Mesenchymal stem cell (in vitro differentiated cells and primary cell): ENCODE measurements around the gene ATRAID.

Source experiments
- DNase-seq: peaks from one replicate; pipeline ENCODE4 v3.0.0-alpha.2; 2013
- H2AFZ ChIP-seq: one replicate; pipeline ENCODE4 v1.6.1; 2013; ENCODE audit warnings: low read depth, mild to moderate bottlenecking, control low read depth, inconsistent platforms, low read length, moderate library complexity
- H2AK5ac ChIP-seq: 2 replicates; pipeline ENCODE4 v1.6.1; 2013; ENCODE audit warnings: low read length, moderate library complexity, mild to moderate bottlenecking, inconsistent platforms; ENCODE audit not compliant: severe bottlenecking
- H2BK120ac ChIP-seq: one replicate; pipeline ENCODE4 v1.6.1; 2013; ENCODE audit warnings: low read depth, mild to moderate bottlenecking, inconsistent platforms, low read length, moderate library complexity
- H2BK12ac ChIP-seq, 2 experiments: one replicate each; pipeline ENCODE4 v1.6.1; 2013; ENCODE audit warnings: inconsistent platforms in 2 of 2, low read length in 2 of 2, mild to moderate bottlenecking in 2 of 2, moderate library complexity in 2 of 2, control low read depth in 1 of 2
- H2BK15ac ChIP-seq: one replicate; pipeline ENCODE4 v1.6.1; 2013; ENCODE audit warnings: mild to moderate bottlenecking, low read depth, inconsistent platforms; ENCODE audit not compliant: poor library complexity, severe bottlenecking
- H2BK5ac ChIP-seq: 2 replicates; pipeline ENCODE4 v1.6.1; 2013; ENCODE audit warnings: low read depth, mild to moderate bottlenecking, low read length, control low read depth, inconsistent platforms; ENCODE audit not compliant: poor library complexity, severe bottlenecking
- H3K14ac ChIP-seq, 2 experiments: one replicate each; pipeline ENCODE4 v1.6.1; 2013; ENCODE audit warnings: inconsistent platforms in 2 of 2, low read length in 2 of 2, control low read depth in 1 of 2, mild to moderate bottlenecking in 1 of 2, moderate library complexity in 1 of 2
- H3K18ac ChIP-seq, 2 experiments: one replicate each; pipeline ENCODE4 v1.6.1; 2013; ENCODE audit warnings: inconsistent platforms in 2 of 2, low read length in 2 of 2, control low read depth in 1 of 2, low read depth in 1 of 2, mild to moderate bottlenecking in 1 of 2
- H3K23ac ChIP-seq, 2 experiments: one replicate each; pipeline ENCODE4 v1.6.1; 2013; ENCODE audit warnings: inconsistent platforms in 2 of 2, low read length in 2 of 2, mild to moderate bottlenecking in 2 of 2, moderate library complexity in 2 of 2, control low read depth in 1 of 2
- H3K27ac ChIP-seq: 2 replicates; pipeline ENCODE4 v1.5.1; 2013; ENCODE audit warnings: mild to moderate bottlenecking, moderate library complexity, low read length, control low read depth, inconsistent platforms; ENCODE audit not compliant: poor library complexity, severe bottlenecking
- H3K27me3 ChIP-seq, 2 experiments: 2 replicates each; pipeline versions ENCODE4 v1.6.1 to v1.7.0; 2013; ENCODE audit warnings: low read length in 2 of 2, mild to moderate bottlenecking in 2 of 2, moderate library complexity in 2 of 2, control low read depth in 1 of 2, inconsistent platforms in 1 of 2; ENCODE audit not compliant: control insufficient read depth in 1 of 2, insufficient read depth in 1 of 2
- H3K36me3 ChIP-seq, 2 experiments: 2 replicates each; pipeline versions ENCODE4 v1.6.1 to v1.7.0; 2013; ENCODE audit warnings: low read length in 2 of 2, control low read depth in 1 of 2, inconsistent platforms in 1 of 2, low read depth in 1 of 2, mild to moderate bottlenecking in 1 of 2; ENCODE audit not compliant: insufficient read depth in 2 of 2, control insufficient read depth in 1 of 2
- H3K4ac ChIP-seq, 2 experiments: one replicate each; pipeline ENCODE4 v1.6.1; 2013; ENCODE audit warnings: inconsistent platforms in 2 of 2, low read length in 2 of 2, mild to moderate bottlenecking in 2 of 2, moderate library complexity in 2 of 2, control low read depth in 1 of 2, low read depth in 1 of 2
- H3K4me1 ChIP-seq: 2 replicates; pipeline ENCODE4 v1.6.1; 2013; ENCODE audit warnings: low read depth, low read length, control low read depth; ENCODE audit not compliant: control insufficient read depth, insufficient read depth
- H3K4me2 ChIP-seq: 2 replicates; pipeline ENCODE4 v1.6.1; 2013; ENCODE audit warnings: low read length, mild to moderate bottlenecking, inconsistent platforms; ENCODE audit not compliant: poor library complexity, severe bottlenecking
- H3K4me3 ChIP-seq, 2 experiments: 2 replicates each; pipeline versions ENCODE4 v1.5.1 to v1.7.0; 2013; ENCODE audit warnings: low read length in 2 of 2, mild to moderate bottlenecking in 2 of 2, control low read depth in 1 of 2, low read depth in 1 of 2; ENCODE audit not compliant: insufficient read depth in 1 of 2
- H3K79me1 ChIP-seq: replicated peaks from 2 replicates; pipeline ENCODE4 v1.6.1; 2013; ENCODE audit warnings: mild to moderate bottlenecking, control low read depth, low read length, inconsistent platforms; ENCODE audit not compliant: poor library complexity, severe bottlenecking
- H3K9ac ChIP-seq: 2 replicates; pipeline ENCODE4 v1.7.0; 2013; ENCODE audit warnings: mild to moderate bottlenecking, low read length, moderate library complexity
- H3K9me3 ChIP-seq: 2 replicates; pipeline ENCODE4 v1.7.0; 2013; ENCODE audit warnings: mild to moderate bottlenecking, low read length; ENCODE audit not compliant: control insufficient read depth
- H4K8ac ChIP-seq: one replicate; pipeline ENCODE4 v1.6.1; 2013; ENCODE audit warnings: inconsistent platforms, mild to moderate bottlenecking, low read length, moderate library complexity
- H4K91ac ChIP-seq: one replicate; pipeline ENCODE4 v1.6.1; 2013; ENCODE audit warnings: mild to moderate bottlenecking, low read length, inconsistent platforms
- WGBS: methylation state at CpG from one replicate; pipeline ENCODE4 v1.1.7; 2013; ENCODE audit warnings: mixed read lengths; 5-methylcytosine and 5-hydroxymethylcytosine counted together

Gene ATRAID

GRCh38 chr2:27262379-27263286, 50.8 kb downstream of the ATRAID start, which contains the start of gene SLC30A3:
Gene SLC30A3, minus strand, starts transcription at chr2:27263047. Its CDS starts 141 bp downstream, at chr2:27262906.
- H3K18ac ChIP-seq = no peak within 1 kb of the TSS
- no peak within 1 kb of the TSS for H3K9ac ChIP-seq
- no peak within 1 kb of the TSS for H2AFZ ChIP-seq
- H2BK12ac ChIP-seq = no peak within 1 kb of the TSS
- H2AK5ac ChIP-seq = no peak within 1 kb of the TSS
- H3K23ac ChIP-seq = peak within 1 kb of the TSS in 1 of 2 experiments; percentile 63
- no peak within 1 kb of the TSS for H4K8ac ChIP-seq
- no peak within 1 kb of the TSS for H4K91ac ChIP-seq
- H2BK15ac ChIP-seq = no peak within 1 kb of the TSS
- H3K4me1 ChIP-seq = peaks cover 29% of the 10 kb centered on the region
- no peak within 1 kb of the TSS for H3K27ac ChIP-seq
- H3K27me3 ChIP-seq = peaks cover 83 to 89% of the 10 kb centered on the region in 2 experiments
- H3K4ac ChIP-seq = no peak within 1 kb of the TSS
- H3K14ac ChIP-seq = no peak within 1 kb of the TSS
- no peaks in the 10 kb centered on the region for H3K79me1 ChIP-seq
- H3K36me3 ChIP-seq = no peaks in the 10 kb centered on the region
- H2BK120ac ChIP-seq = no peak within 1 kb of the TSS
- H3K9me3 ChIP-seq = no peaks in the 10 kb centered on the region
- H3K4me2 ChIP-seq = peak within 1 kb of the TSS; percentile 76
- no peak within 1 kb of the TSS for H2BK5ac ChIP-seq
- 1% methylated on average over 77 of the region's 96 CpGs for WGBS
- peak within 1 kb of the TSS; percentile 33 to 58 for H3K4me3 ChIP-seq
- DNase-seq = peak; percentile 47

- H3K14ac ChIP-seq = no peak overlapping the region
- H4K8ac ChIP-seq = no peak overlapping the region
- peak overlapping the region in 1 of 2 experiments; percentile 58 for H3K4me3 ChIP-seq
- peak overlapping the region in 1 of 2 experiments; percentile 63 for H3K23ac ChIP-seq
- peaks cover 29% of the 10 kb centered on the region for H3K4me1 ChIP-seq
- H3K27me3 ChIP-seq = peaks cover 77 to 87% of the 10 kb centered on the region in 2 experiments
- H2BK5ac ChIP-seq = no peak overlapping the region
- no peak overlapping the region for H3K4ac ChIP-seq
- H3K18ac ChIP-seq = no peak overlapping the region
- H3K79me1 ChIP-seq = no peaks in the 10 kb centered on the region
- H3K9ac ChIP-seq = no peak overlapping the region
- H2BK15ac ChIP-seq = no peak overlapping the region
- no peaks in the 10 kb centered on the region for H3K36me3 ChIP-seq
- no peak overlapping the region for H3K27ac ChIP-seq
- H3K9me3 ChIP-seq = no peaks in the 10 kb centered on the region
- H3K4me2 ChIP-seq = peak overlapping the region; percentile 76
- no peak for DNase-seq
- H4K91ac ChIP-seq = no peak overlapping the region
- H2AFZ ChIP-seq = no peak overlapping the region
- 3% methylated on average over 39 of the region's 46 CpGs for WGBS
- no peak overlapping the region for H2BK12ac ChIP-seq
- H2AK5ac ChIP-seq = no peak overlapping the region
- H2BK120ac ChIP-seq = no peak overlapping the region
Observed at GRCh38 chr2:27263287-27264252, 51.7 kb downstream of the ATRAID start.

GRCh38 chr2:27264253-27264752, 52.5 kb downstream of the ATRAID start:
- no peak overlapping the region for H3K4ac ChIP-seq
- no peak for DNase-seq
- 2% methylated on average over 23 of the region's 38 CpGs for WGBS
- no peak overlapping the region for H3K4me2 ChIP-seq
- H2BK12ac ChIP-seq = no peak overlapping the region
- H4K8ac ChIP-seq = peak overlapping the region; percentile 69
- H3K36me3 ChIP-seq = no peaks in the 10 kb centered on the region
- no peak overlapping the region for H3K27ac ChIP-seq
- H3K23ac ChIP-seq = peak overlapping the region in 1 of 2 experiments; percentile 57
- H3K4me3 ChIP-seq = peak overlapping the region in 1 of 2 experiments; percentile 1
- no peak overlapping the region for H4K91ac ChIP-seq
- no peak overlapping the region for H3K18ac ChIP-seq
- peaks cover 76 to 85% of the 10 kb centered on the region in 2 experiments for H3K27me3 ChIP-seq
- no peak overlapping the region for H2BK120ac ChIP-seq
- no peak overlapping the region for H2AK5ac ChIP-seq
- no peaks in the 10 kb centered on the region for H3K9me3 ChIP-seq
- H2BK5ac ChIP-seq = no peak overlapping the region
- H2BK15ac ChIP-seq = no peak overlapping the region
- H3K4me1 ChIP-seq = peaks cover 29% of the 10 kb centered on the region
- no peaks in the 10 kb centered on the region for H3K79me1 ChIP-seq
- no peak overlapping the region for H3K9ac ChIP-seq
- H3K14ac ChIP-seq = no peak overlapping the region
- H2AFZ ChIP-seq = no peak overlapping the region
